Activated naive CD4-positive, alpha-beta T cell treated with anti-CD3 and anti-CD28 coated beads, Interleukin-2, amount 50 U/mL, for 24 hours (primary cell): ENCODE measurements around the gene TTC32.
"Not testable (repeated sequence)": the region's sequence is repeated elsewhere in the genome, so short reads cannot be mapped to it uniquely, and the experiment has no call there.

ENCODE experiments used
- H3K27ac Mint-ChIP-seq: one replicate; pipeline ENCODE4 v1.8.0; 2021; ENCODE audit warnings: mild to moderate bottlenecking, mixed read lengths
- H3K27me3 Mint-ChIP-seq: one replicate; pipeline ENCODE4 v1.8.0; 2021; ENCODE audit warnings: mixed read lengths
- H3K36me3 Mint-ChIP-seq: one replicate; pipeline ENCODE4 v1.8.0; 2021; ENCODE audit warnings: mixed read lengths
- H3K4me1 Mint-ChIP-seq: one replicate; pipeline ENCODE4 v1.8.0; 2021; ENCODE audit warnings: mixed read lengths
- H3K4me3 Mint-ChIP-seq: one replicate; pipeline ENCODE4 v1.8.0; 2021; ENCODE audit warnings: mild to moderate bottlenecking, mixed read lengths
- H3K9me3 Mint-ChIP-seq: one replicate; pipeline ENCODE4 v1.8.0; 2021; ENCODE audit warnings: mixed read lengths

Gene TTC32

DNA sequence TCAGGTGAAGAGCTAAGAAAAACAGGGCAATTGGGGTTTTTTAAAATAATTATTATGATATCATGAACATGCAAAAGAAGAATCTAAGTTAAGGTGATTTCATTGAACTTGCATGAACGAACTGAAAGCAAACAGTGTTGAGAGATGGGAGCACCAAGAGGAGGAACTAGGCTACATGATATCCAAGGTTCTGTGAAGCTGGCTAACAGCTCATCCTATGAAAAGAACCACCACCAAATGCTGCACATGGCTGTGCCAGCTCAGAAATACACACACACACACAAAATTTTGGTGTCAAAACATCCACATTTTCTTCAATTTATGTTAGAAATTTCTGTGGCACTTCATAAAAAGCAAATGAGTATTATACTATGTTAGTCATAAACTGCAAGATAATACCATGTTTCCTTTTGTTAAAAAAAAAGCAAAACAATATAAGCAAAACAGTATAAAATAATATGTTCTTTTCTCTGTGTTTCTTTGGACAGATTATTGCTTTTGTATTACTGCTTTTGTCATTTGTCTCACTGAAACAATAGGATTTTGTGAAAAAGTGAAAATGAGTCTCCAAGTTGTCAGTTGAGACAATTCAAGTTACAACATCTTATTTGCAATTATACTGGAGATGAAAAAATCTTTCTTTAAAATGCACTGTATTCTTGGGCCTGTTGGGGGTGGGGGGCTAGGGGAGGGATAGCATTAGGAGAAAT, 12.6 kb upstream of the TTC32 start:
- no peaks in the 10 kb centered on the region for H3K27me3 Mint-ChIP-seq
- no peaks in the 10 kb centered on the region for H3K4me1 Mint-ChIP-seq
- no peak overlapping the region for H3K4me3 Mint-ChIP-seq
- H3K27ac Mint-ChIP-seq = no peak overlapping the region
- H3K36me3 Mint-ChIP-seq = peaks cover 22% of the 10 kb centered on the region
- no peaks in the 10 kb centered on the region for H3K9me3 Mint-ChIP-seq

DNA sequence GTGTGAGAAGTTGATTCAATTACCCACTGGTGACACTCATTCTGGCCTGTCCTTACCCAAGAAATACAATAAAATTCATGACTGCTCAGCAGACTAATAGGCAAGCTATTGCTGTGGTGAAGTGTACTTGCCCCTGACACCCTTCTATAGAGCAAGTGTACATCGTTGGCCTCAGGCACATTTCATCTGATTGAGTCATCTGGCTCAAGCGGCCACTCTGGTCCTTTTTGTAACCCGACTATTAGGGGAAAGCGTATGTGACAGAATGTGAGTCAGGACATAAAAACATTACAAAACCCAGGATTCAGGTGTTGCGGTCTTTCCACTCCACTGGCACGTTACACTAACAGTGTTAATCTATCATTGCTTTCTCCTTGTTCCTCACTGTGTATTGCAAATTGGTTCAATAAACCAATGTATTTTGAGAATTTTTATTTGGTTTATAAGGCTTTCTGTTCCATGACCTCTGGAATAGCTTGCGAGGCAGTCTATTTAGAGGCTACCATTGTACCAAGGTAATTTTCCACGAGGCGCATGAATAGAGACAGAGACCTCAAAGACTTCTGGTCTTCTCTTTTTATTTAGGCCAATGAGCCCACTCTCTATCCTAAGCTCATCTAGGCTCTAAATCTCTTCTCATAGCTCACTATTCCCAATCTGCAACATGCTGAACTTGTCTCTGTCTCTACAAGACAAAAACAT, 10.2 kb upstream of the TTC32 start:
- Mint-ChIP-seq H3K4me1 (no peaks in the 10 kb centered on the region), H3K36me3 (peaks cover 19% of the 10 kb centered on the region), H3K27me3 (no peaks in the 10 kb centered on the region), H3K27ac (no peak overlapping the region), H3K4me3 (no peak overlapping the region), H3K9me3 (no peaks in the 10 kb centered on the region)

DNA sequence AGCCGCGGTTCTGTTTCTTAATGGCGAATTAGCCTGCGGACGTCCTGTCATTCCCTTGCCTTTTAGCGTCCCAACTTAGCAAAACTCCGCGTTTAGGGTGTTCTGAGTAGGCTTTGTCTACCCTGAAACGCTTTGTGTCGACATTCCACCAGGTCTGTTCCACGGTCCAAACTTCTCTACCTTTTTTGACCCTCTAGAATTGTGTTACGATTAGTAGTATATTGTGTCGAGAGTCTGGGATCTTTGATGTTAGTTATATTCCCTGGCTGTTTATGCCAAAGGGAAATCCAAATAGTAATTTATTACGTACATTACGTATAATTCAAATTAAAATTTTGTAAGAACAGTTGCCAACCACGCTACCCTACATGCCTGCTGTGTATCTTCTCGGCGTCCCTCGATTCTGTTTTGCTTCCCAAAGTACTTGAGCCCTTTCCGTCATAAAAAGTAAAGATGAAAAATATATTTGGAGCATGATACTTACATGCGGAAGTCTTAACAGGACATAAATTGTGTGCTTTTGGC, 495 bp upstream of the TTC32 start:
- Mint-ChIP-seq H3K4me1 (peaks cover 40% of the 10 kb centered on the region), H3K27me3 (peaks cover 4% of the 10 kb centered on the region), H3K9me3 (no peaks in the 10 kb centered on the region), H3K27ac (peak overlapping the region; percentile 99), H3K36me3 (peaks cover 3% of the 10 kb centered on the region), H3K4me3 (peak overlapping the region; percentile 98)

DNA sequence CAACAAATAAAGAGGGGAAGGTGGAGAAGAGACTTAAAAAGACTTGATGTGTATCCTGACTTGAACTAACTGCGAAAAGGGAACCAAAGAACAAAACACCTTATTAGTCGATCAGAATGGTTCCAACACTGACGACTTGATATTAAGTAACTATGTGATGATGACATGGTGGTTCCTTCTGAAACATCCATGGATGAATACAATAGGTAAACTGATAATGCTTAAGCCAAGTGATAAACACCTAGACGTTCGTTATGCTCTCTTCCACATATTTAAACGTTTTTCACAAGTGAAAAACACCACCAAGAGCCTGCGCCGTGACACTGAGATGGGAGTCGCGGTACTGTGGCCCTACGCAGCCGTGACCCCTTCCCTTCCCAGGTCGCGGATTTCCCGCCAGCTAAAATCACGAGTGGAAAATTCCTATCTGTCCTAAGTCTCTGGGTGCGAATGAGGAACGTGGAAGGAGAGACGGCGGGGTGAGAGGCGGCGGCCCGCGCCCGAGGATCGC, 797 bp downstream of the TTC32 start:
- Mint-ChIP-seq H3K4me3 (peak overlapping the region; percentile 98), H3K9me3 (no peaks in the 10 kb centered on the region), H3K36me3 (peaks cover 3% of the 10 kb centered on the region), H3K27ac (peak overlapping the region; percentile 99), H3K4me1 (peaks cover 47% of the 10 kb centered on the region), H3K27me3 (peaks cover 4% of the 10 kb centered on the region)

DNA sequence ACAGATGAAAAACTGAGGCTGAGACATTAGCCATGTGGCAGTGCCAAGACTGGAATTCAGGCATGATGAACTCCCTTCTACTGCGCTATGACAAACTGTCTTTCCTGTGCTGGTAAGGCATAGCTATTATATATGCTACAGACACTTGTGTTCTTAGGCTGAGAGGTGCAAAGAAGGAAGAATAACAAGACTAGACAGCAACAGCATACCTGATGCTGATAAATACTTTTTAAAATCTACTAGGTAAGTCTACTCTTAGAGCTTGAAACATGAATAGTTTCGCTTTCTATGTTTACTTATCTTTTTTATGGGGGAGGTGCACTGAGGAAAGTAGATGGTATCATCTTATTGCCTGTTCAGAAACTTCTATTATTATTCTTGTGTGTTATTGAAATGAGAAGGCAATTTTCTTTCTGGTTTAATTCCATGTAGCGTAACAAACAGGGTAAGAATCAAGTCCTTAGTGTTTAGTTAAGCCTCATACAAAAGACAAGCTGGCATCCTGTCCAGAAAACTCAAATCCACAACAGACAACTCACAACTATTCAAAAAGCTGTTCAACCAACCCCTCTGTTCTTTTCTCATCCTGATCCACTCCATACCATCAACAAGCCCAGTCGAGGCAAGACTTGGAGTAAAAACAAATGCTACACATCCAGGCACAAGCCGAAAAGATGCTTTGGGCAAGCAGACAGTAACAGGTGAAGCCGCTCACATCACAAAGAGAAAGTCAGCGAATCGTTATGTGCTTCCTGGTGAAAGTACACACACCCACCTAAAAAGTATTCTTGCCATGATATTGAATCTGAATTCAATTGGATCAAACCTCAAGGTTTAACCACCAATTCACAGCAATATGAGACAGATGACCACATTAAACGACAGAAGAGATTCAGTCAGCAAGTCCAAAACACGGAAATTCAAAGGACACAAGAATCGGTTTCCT, 1.5 kb downstream of the TTC32 start:
- H3K9me3 Mint-ChIP-seq = no peaks in the 10 kb centered on the region
- peak overlapping the region; percentile 98 for H3K4me3 Mint-ChIP-seq
- peak overlapping the region; percentile 99 for H3K27ac Mint-ChIP-seq
- peaks cover 3% of the 10 kb centered on the region for H3K36me3 Mint-ChIP-seq
- H3K27me3 Mint-ChIP-seq = peaks cover 4% of the 10 kb centered on the region
- H3K4me1 Mint-ChIP-seq = peaks cover 54% of the 10 kb centered on the region

DNA sequence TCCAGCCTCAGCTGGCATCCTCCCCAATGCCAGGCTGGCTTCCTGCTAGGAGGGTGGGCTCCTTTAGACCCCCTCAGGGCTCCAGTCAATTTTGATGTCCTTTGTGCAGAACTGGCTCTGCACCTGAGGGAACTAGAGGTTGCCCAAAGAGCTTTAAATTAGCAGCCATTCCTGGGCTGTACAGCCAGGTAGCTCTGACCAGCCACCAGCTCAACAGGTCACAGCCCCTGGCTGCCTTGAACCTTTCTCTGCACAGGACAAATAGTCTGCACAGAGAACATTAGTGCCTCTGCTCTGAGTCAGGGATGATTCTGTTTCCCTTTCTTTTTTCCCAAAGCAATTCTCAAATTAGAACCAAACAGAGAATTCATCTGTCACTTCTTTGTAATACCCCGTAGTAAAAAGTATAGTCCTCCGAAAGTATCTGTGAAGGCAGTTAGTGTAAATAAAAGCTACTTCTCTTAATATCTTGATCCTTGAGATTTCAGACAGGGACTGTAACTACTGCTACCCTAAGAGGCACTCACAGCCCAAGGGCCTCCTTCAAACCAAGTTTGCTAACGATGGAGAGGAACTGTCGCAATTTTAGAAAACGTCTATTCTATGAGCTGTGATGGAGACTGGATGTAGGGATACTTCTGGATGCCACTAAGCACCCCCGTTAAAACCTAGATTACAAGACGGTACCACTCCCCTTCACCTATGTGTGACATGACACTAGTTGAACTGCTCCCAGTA, 3.0 kb downstream of the TTC32 start:
- no peaks in the 10 kb centered on the region for H3K27me3 Mint-ChIP-seq
- peak overlapping the region; percentile 23 for H3K27ac Mint-ChIP-seq
- H3K4me3 Mint-ChIP-seq = peak overlapping the region; percentile 33
- no peaks in the 10 kb centered on the region for H3K9me3 Mint-ChIP-seq
- peaks cover 64% of the 10 kb centered on the region for H3K4me1 Mint-ChIP-seq
- peaks cover 3% of the 10 kb centered on the region for H3K36me3 Mint-ChIP-seq

DNA sequence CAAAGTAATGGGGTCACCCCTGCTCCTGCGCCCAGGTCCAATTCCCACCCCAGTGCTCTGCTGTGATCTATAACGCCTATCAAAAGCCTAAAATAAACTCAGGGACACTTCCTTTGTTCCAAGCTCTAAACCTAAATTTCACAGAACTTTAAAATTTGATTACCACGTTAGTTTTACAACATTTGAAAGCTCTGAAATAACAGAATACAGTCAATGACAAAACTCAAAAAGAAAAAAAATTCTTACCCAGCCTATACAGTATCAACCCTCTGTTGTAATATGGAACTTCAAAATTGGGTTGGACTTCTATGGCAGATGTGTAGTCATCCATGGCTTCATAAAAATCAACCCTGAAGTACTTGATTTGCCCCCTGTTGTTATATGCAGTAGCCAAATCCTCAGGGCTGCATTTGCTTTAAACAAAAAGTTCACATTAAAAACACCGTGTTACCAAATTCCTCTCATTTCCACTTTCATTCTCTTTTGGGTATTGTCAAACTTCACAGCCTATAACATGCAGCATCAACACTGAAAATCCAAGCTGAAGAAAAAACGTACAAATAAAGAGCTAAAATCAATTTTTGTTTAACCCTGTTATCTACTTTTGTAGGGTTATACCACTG, 4.0 kb downstream of the TTC32 start:
- Mint-ChIP-seq H3K9me3 (no peaks in the 10 kb centered on the region), H3K27me3 (no peaks in the 10 kb centered on the region), H3K36me3 (peaks cover 3% of the 10 kb centered on the region), H3K27ac (peak overlapping the region; percentile 63), H3K4me1 (peaks cover 65% of the 10 kb centered on the region), H3K4me3 (peak overlapping the region; percentile 37)

DNA sequence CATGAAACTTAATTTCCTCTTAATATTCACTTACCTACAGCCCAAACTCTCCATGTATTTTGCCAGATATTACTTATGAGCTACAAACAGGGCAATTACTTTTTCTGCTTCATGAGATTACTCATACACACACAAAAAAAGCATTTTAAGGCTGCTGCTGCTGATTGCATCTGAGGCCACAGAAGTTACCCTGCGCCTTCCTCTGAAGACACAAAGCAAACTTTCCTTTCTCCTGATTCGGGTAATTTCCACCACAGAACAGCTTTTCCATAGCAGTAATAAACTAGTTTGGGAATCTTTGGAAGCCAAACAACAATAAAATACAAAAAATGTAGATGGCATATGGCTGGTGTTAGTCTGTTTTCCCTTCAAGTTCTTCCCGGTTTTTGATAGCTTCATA, 6.2 kb downstream of the TTC32 start:
- H3K9me3 Mint-ChIP-seq = no peaks in the 10 kb centered on the region

DNA sequence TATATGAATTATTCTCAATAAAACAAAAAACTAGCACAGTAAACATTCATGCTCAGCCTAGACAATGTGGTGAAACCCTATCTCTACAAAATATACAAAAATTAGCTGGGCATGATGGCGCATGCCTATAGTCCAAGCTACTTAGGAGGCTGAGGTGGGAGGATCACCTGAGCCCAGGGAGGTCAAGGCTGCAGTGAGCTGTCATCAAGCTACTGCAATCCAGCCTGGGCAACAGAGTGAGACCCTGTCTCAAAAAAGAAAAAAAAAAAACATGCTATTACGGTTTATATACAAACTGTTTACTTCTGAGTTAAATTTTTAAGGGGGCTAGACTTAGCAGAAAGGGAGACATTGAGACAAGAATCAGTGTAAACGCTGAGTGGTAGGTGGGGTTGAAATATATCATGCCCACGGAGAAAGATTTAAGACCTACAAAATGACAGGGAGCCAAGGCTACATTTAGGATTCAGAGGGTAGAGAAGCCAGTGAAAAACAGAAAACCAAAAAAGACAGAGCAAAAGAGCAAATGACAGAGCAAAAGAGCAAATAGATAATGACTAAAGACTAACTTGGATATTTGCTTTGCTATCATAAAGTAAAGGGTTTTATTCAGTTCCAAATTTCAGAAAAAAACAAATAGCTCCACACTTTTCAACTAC, 7.5 kb downstream of the TTC32 start:
- Mint-ChIP-seq H3K27ac (no peak overlapping the region), H3K36me3 (peaks cover 7% of the 10 kb centered on the region), H3K4me3 (no peak overlapping the region), H3K9me3 (no peaks in the 10 kb centered on the region), H3K27me3 (no peaks in the 10 kb centered on the region), H3K4me1 (peaks cover 60% of the 10 kb centered on the region)

More for the DNA sequence above, 6.2 kb downstream of the TTC32 start:
- Mint-ChIP-seq H3K27me3 (no peaks in the 10 kb centered on the region), H3K27ac (peak overlapping the region; percentile 43), H3K4me1 (peaks cover 68% of the 10 kb centered on the region), H3K4me3 (no peak overlapping the region), H3K36me3 (peaks cover 7% of the 10 kb centered on the region)

DNA sequence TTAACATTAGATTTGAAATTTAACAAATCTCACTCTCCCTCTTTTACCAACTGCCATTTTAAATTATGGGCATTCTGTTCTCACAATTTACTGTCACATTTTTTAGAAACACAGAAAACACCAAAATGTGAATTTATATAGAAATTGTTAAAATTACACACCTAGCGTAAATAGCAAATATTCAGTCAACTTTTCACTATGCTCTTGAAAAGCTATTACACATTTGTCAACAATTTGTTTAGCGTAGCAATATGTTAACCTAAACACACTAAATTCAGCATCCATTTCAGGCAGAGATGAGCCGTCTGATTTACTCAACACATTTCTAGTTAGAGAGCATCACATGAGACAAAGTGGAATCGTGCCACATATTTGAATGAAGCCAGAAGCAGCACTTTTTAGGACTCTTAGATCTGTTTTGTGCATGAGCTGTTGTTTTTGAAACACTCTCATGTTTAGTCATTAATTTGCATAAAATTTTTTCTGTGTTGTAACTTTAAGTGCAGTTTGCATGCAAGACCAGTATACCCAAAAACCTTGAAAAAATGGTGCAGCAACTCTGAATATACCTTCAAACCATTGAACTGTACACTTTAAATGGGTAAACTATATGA, 8.2 kb downstream of the TTC32 start:
- peak overlapping the region; percentile 18 for H3K27ac Mint-ChIP-seq

DNA sequence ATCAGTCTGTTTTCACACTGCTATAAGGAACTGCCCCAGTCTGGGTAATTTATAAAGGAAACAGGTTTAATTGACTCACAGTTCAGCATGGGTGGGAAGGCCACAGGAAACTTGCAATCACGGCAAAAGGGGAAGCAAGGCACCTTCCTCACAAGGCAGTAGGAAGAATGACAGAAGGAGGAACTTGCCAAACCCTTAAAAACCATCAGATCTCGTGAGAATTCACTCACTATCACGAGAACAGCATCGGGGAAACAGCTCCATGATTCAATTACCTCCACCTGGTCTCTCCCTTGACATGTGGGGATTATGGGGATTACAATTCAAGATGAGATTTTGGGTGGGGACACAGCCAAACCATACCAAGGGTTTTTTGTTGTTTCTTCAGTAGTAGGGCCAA, 9.8 kb downstream of the TTC32 start:
- H3K9me3 Mint-ChIP-seq, H3K27ac Mint-ChIP-seq: not testable (repeated sequence)

More for the DNA sequence above, 8.2 kb downstream of the TTC32 start:
- Mint-ChIP-seq H3K9me3 (no peaks in the 10 kb centered on the region), H3K4me1 (peaks cover 54% of the 10 kb centered on the region), H3K36me3 (peaks cover 7% of the 10 kb centered on the region), H3K27me3 (no peaks in the 10 kb centered on the region), H3K4me3 (no peak overlapping the region)

DNA sequence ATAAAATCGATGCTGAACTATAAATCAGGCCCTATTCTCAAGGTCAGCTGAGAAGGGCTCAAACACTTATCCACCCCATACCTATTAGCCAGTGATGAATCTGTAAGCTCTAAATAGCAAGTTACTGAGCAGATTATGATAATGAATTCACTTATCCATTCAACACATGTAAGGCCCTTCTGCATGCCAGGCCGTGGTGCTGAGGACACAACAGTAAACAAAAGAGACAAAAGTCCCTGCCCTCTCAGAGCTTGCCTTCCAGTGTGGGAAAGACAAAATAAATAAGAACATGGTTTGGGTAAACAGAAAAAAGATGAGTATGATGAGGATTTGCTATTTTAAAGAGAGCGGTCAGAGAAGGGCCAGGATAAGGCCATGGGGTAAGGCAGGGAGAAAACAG, 11.7 kb downstream of the TTC32 start:
- peaks cover 26% of the 10 kb centered on the region for H3K4me1 Mint-ChIP-seq
- no peak overlapping the region for H3K27ac Mint-ChIP-seq
- no peak overlapping the region for H3K4me3 Mint-ChIP-seq
- H3K9me3 Mint-ChIP-seq = no peaks in the 10 kb centered on the region
- no peaks in the 10 kb centered on the region for H3K27me3 Mint-ChIP-seq
- peaks cover 4% of the 10 kb centered on the region for H3K36me3 Mint-ChIP-seq

More for the DNA sequence above, 9.8 kb downstream of the TTC32 start:
- not testable (repeated sequence) for H3K36me3 Mint-ChIP-seq, H3K27me3 Mint-ChIP-seq, H3K4me3 Mint-ChIP-seq
- H3K4me1 Mint-ChIP-seq = peaks cover 41% of the 10 kb centered on the region

DNA sequence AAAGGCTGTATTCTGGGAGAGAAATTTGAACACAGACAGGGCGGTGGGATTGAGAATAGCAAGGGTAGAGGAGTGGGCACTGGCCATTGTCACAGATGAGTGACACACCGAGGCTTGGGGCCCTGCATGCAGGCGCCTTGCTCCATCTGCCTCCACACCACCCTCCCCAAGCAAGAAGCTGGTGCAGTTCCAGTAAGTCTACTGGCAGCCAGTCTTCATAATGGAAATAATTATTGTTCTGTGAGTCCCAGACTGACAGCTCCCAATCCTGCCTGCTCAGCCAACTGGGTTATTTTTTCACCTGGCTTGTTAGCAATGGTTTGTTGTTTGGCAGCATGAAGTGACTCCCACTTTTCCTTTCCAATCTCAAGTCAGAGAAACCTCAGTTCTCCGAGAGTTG, 13.0 kb downstream of the TTC32 start:
- H3K9me3 Mint-ChIP-seq = no peaks in the 10 kb centered on the region
- no peak overlapping the region for H3K4me3 Mint-ChIP-seq
- peaks cover 4% of the 10 kb centered on the region for H3K36me3 Mint-ChIP-seq
- H3K27me3 Mint-ChIP-seq = no peaks in the 10 kb centered on the region
- H3K27ac Mint-ChIP-seq = no peak overlapping the region
- peaks cover 15% of the 10 kb centered on the region for H3K4me1 Mint-ChIP-seq

DNA sequence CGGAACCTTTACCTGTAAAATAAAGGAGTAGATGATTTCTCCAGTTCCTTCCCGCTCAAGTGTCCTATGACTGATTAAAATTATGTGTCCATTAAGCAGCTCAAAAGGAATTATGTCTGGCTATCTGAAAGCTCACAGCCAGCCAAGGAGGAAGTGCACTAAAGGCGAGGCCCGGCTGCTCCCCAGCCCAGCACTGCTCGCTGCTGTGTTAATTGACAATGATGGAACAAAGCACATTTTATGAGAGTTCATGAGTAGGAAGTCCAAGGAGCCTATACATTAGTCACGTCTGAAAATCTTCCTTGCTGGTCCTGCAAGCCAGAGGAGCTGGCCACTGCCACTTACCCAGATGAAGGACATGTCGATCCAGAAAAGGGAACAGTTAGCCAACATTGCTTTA, 14.3 kb downstream of the TTC32 start:
- Mint-ChIP-seq H3K9me3 (no peaks in the 10 kb centered on the region), H3K4me3 (no peak overlapping the region), H3K36me3 (peaks cover 4% of the 10 kb centered on the region), H3K4me1 (peaks cover 8% of the 10 kb centered on the region), H3K27me3 (no peaks in the 10 kb centered on the region), H3K27ac (no peak overlapping the region)
